IPS-18c (cell line): ENCODE measurements around the gene TMEM156.

Experiments
- H3K4me3 ChIP-seq: 2 replicates; pipeline ENCODE4 v1.7.0; 2013; ENCODE audit warnings: low read depth, mild to moderate bottlenecking, low read length, moderate library complexity; ENCODE audit not compliant: insufficient read depth
- H3K9me3 ChIP-seq: one replicate; pipeline ENCODE4 v1.6.1; 2013; ENCODE audit warnings: mild to moderate bottlenecking, low read length, moderate library complexity; ENCODE audit not compliant: control insufficient read depth, insufficient read depth

Gene TMEM156

GRCh38 chr4:38924353-38924752, 107.9 kb downstream of the TMEM156 start:
- Histone ChIP-seq H3K9me3 (no peaks in the 10 kb centered on the region), H3K4me3 (no peak overlapping the region)

GRCh38 chr4:38923746-38924145, 108.5 kb downstream of the TMEM156 start:
- Histone ChIP-seq H3K9me3 (no peaks in the 10 kb centered on the region), H3K4me3 (no peak overlapping the region)

DNA sequence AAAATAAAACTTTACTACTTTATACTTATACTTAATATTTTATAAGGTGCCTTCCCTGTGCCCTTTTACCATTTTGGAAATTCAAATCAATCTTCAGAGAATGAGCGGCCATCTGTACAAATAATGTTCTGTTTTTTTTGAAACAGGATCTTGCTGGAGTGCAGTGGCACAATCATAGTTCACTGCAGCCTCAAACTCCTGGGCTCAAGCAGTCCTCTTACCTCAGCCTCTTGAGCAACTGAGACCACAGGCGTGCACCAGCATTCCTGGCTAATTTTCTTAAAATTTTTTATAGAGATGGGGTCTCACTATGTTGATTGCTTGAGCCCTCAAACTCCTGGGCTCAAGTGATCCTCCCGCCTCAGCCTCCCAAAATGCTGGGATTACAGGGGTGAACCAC, 111.1 kb downstream of the TMEM156 start:
- no peak overlapping the region for H3K4me3 ChIP-seq
- no peaks in the 10 kb centered on the region for H3K9me3 ChIP-seq

DNA sequence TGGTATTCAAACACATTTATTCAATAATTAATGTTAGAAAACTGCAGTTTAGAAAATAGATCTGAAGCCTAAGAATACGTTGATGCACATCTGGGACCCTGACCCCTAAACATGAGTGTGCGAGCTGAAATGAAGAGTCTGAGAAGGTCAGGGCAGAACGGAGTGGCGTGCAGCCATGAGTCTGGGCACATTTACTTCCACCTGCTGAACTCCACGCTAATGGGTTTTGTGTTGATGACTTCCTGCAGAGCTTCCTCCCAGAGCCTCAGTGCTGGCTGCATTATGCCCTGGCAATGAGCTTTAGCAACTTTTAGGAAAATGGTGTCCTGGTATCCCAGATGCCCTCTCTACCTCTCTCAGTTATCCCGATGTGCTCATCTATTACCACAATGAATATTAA, 111.5 kb downstream of the TMEM156 start:
- Histone ChIP-seq H3K4me3 (no peak overlapping the region), H3K9me3 (no peaks in the 10 kb centered on the region)

DNA sequence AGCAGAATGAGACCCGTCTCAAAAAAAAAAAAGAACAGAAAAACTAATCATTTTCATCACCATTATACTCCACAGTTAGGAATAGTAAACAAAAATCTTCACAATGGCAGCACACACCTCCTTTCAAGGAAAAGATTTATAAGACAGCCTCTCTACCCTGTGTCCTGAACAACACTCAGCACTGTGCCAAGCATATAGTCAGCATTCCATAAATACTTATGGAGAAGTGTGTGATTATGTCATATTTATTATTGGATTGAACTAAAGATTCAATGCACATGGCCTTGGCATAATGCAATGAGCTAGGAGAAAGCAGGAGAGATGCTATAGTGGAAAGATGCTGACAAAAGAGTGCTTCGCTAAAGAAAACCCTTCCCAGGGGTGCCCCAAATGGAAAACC, 112.0 kb downstream of the TMEM156 start:
- H3K4me3 ChIP-seq: no peak overlapping the region
- no peaks in the 10 kb centered on the region for H3K9me3 ChIP-seq

DNA sequence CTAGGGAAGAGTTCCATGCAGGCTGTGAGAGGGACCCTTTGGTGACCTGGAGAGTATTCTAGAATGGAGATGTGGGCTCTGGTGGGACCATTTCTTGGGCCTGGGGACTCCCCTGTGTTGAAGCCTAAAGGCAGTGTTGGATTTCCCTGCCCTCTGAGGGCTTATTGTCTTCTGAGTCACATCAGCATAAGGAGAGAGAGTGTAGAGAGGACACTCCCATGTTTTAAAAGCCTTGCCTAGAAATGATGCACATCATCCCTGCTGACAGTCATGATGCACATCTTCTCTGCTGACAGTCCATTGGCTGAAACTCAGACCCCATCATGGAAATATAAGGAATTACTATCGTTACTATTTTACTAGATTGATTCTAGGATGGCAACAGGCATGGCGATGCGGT, 112.7 kb downstream of the TMEM156 start:
- Histone ChIP-seq H3K4me3 (no peak overlapping the region), H3K9me3 (no peaks in the 10 kb centered on the region)

GRCh38 chr4:38917481-38918025, 114.7 kb downstream of the TMEM156 start:
- no peaks in the 10 kb centered on the region for H3K9me3 ChIP-seq
- no peak overlapping the region for H3K4me3 ChIP-seq
